GM18873 (cell line): ENCODE measurements around the gene AZI2.

Experiments used
- ATAC-seq: cut with Tn5 transposase; IDR thresholded peaks from one replicate; pipeline ENCODE4 v1.9.1; 2021; ENCODE audit warnings: mild to moderate bottlenecking, moderate library complexity, moderate number of reproducible peaks; ENCODE audit not compliant: unreplicated experiment, low FRiP score

AZI2 gene

DNA sequence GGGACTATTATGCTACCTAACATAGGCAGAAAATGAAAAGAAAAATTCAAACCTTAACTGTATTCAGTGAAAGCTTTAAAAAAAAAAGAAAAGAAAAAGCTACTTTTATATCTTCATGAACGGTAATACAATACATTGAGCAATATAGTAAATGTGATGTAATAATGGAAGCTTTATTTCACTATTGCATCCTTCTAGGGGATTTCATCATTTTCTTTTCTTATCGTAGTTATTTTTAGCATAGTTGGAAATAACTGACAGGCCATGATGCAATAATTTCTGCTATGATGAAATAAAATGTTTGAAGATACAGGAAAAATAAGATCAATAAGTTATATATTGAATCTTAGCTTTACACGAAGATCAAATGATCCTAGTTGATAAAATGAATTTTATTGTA lies 40.4 kb downstream of the AZI2 start:
- no peak for ATAC-seq

DNA sequence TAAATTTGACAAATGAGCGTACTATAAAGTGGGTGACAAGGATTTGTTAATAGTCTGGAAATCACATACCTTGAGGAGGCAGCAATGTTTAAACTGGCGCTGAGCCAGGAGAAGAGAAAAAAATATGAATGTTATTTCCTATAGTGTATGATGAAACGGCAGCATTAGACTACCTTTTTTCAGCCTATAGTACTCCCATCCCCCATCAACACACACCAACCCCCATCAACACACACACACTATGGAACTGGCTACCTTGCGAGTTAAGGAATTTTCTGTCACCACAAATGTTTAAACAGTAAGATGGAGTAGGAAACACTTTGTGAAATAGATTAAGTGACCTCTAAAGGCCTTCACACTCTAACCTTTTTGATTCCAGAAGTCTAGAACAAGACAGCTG lies 46.9 kb downstream of the AZI2 start:
- no peak for ATAC-seq

DNA sequence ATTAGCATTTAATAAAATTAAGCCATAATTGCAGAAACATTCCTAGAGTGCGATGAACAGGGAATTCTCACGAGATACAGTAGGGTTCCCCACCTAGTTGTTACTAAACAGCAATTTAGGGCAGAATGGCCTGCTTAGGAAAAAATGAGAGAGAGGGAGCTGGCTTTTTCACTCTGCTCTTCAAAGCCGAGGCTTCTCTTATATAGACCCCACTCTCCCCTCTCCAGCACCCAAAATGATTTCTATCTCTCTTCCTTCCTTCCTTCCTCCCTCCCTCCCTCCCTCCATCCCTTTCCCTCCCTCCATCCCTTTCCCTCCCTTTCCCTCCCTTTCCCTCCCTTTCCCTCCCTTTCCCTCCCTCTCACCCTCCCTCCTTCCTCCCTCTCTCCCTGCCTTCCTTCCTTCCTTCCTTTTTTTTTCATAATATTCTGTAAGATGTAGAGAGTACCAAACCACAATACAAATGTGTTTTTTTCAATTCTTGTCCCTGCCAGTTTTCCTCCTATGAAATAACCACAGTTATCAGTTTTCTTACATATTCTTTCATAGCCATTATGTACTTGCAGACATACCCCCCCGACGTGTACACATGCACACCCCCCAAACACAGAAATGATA lies 48.2 kb downstream of the AZI2 start:
- ATAC-seq = no peak

DNA sequence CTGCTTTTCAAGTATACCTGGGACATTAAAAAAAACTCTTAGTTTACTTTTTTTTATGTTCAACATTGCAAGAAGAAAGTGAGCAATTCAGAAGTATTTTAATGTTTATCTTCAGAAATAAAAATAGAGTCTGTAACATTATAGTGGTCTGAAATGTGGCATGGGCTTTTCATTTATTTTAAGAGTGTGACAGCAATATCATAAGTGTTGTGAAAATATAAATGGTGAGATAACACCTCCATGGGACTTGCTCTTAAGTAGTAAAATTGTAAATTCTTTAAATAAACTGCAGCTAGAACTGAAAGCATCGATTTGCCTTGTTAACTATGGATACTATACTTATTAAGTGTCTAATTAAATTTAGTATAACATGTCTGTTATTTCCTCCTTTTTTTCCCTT lies 48.9 kb downstream of the AZI2 start:
- ATAC-seq = no peak

DNA sequence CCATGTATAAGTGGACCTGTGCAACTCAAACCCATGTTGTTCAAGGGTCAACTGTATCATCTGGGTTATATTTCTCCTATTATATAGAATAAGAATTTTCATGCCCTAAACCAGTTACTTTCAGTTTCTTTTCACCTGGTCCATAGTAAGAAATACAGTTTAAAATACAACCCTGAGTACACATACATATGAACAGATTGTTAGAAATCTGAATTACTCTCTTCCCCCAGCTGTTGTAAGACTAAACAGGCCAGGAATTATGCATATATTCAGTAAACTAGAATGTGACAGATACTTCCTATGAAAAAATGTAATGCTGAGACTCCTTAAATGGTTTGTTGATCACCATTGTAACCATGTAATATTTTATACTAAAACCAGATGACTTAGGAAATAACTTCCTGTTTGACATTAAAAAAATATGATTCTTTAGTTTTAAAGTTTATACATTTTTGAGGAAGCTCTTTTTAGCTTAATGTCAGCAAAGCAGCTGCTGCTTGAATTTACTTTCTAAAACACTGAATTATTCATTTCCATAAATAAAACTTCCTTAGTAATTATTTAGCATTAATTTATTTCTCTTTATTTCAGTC lies 52.6 kb downstream of the AZI2 start:
- no peak for ATAC-seq

DNA sequence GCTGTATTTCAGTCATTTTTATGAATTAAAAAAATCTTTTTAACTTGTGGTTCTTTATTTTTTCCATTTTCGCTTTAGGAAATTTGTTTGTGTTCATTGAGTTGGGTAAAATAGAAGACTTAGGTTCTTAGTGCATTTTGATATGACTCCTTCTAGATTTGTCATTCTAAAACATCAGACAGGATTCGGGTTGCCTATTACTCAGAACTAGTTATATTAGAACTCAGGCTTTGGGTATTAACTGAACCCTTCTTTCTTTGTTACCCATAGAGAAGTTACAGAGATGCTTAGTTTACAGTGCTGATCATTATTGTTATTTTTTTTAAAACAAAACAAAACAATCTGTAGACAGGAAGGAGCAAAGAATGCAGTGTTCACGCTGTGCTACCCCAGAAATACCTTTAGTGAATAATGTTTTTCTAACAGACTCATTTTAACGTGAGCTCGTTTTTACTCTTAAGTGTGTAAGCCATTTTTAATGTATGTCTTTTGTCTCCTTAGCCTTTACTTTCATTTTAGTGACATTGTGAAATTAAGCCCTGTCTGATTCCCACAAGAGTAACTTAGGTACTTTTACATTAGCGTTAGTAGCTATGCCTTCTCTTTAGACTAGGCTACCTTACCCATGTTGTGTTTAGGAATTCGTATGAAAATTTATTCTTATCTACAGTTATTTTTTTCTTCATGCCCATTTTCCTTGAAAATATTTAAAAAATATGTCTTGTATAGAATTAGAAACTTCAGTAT lies 53.8 kb downstream of the AZI2 start:
- no peak for ATAC-seq

DNA sequence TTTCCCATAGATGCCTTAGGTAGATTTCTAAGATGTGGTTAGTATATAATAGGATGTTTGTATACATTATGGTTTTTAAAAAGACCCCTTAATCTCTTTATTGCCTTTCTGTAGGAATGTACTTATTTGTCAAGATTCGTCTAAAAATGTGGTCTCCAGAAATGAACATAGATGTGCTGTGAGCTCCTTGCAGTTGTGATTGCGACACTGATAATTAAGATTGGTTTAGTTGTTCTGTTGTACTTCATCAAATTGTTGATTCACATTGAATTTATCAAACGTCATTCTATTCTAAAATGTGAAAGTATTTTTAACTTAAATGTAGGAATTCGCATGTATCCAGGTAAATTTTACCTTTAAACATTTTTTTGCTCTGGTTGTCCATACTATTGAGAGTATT lies 56.0 kb downstream of the AZI2 start:
- ATAC-seq = no peak

DNA sequence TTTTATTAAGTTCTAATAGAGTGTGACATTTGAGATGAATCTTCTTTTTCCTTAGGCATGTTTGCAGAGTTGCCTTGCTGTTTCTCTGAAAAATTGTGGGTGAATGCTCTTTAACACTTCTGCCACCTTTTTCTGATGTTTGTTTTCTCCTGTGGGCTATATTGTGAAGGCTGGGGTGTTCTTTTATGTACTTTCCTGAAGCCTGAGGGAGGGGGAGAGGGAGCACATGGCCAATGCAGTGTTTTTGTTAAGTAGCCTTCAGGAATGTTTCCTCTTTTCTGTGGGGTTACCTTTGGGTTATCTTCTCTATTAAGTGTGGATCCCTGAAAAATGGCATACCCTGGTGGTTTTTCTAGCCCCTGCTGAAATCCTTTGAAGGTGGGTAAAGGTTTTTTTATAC lies 57.0 kb downstream of the AZI2 start:
- ATAC-seq = no peak

DNA sequence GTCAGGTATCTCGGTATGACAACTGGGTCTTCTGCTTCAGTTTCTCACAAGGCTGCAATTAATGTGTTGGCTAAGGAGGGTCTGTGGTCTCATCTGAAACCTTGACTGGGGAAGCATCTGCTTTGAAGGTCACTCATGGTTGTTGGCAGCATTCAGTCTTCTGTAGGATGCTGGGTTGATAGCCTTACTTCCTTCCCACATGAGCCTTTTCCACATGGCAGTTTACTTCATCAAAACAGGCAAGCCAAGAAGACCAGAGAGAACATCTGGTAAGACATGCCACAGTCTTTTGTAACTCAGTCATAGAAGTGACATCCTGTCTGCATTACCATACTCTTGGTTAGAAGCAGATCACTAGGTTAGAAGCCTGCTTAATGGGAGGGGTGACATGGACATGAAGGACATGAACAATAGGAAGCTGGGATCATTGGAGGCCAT lies 57.7 kb downstream of the AZI2 start:
- no peak for ATAC-seq

DNA sequence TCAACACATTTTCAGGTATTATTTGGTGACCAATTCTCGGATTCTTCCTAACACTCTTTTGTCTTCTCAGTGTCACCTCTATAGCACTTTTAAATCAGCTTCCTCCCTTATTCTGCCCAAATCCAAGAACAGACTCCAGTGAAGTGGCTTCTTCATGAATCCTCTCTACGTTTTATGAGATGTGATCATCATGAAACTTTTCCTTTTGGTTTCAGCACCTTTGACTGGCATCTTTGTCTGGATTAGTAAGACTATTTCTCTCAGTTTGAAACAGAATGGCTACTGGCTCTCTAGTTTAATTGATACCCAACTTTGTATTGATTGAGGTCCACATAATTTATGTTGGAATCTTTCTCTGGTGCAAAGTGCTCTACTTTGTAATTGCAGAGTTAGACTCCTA lies 61.6 kb downstream of the AZI2 start:
- ATAC-seq = no peak

DNA sequence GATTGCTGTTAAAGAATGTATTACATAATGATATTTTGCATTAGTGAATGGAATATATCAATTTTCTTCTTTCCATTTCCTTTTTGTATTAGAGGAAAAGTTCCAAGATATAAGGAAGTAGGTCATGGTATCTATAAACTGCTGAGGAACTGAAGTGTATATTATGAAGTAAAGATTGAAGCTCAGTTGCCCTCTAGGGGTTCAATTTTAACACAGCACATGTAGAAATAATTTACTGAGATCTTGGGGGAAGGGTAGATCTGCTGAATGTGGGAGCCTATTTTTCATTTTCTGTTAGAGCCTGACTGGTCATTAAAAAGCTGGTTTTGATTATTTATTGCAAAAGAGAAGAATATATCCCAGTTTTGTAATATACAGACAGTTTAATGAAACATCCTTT lies 62.0 kb downstream of the AZI2 start:
- peak; percentile 89 for ATAC-seq

DNA sequence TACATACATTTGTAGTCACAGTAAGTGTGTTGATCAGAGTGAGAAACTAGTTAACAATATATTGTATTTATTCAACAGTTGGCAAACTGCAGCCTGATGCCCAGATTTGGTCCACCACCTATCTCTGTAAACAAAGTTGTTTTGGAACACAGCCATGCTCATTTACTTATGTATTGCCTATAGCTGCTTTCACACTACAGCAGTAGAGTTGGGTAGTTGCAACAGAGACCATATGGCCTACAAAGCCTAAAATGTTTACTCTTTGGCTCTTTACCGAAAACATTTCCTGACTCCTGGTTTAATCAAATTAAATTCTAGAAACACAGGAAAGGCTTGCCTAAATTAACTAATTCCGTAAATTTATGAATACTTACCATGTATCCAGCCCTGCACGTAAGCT lies 67.8 kb downstream of the AZI2 start:
- ATAC-seq = no peak

DNA sequence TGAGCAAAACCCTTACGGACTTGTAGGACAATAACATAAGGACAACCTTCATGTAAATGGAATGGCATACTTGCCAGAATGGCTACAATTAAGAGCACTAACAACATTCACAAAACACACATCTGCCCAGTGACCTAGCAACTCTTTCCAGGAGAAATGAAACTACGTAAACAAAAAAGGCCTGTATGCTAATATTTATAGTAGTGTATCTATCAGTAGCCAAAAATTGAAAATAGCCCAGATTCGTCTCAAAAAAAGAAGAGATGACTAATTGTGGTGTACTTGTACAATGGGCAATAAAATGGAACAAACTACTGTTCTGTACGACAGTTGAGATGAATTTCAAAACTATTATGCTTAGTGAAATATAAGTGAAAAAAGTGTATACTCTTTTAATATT lies 68.9 kb downstream of the AZI2 start:
- no peak for ATAC-seq

DNA sequence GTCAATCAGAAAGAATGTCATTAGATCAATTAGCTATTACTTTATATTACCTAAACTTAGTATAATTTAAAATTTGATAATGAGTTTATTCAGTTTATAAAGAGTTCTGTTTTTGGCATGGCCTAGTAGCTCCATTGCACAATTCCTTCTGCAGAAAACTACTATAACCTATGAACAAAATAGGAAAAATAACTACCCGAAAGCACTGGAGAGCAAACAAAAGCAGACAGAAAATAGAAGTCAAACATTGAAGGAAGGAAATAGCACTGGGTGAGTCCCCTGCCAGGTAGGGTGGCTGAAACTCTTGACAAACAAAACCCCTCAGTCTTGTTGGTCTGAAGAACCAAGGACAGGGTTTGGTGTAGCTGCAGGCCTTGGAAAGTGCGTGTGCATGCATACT lies 69.7 kb downstream of the AZI2 start:
- ATAC-seq = no peak

DNA sequence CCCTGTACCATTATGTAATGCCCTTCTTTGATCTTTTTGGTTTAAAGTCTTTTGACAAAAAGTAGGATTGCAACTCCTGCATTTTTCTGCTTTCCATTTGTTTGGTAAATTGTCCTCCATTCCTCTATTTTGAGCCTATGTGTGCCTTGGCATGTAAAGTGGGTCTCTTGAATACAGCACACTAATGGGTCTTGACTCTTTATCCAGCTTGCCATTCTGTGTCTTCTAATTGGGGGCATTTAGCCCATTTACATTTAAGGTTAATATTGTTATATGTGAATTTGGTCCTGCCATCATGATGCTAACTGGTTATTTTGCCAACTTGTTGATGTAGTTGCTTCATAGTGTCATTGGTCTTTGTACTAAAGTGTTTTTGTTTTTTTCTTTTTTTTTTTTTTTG lies 74.8 kb downstream of the AZI2 start:
- no peak for ATAC-seq
